GM21576 (cell line): ENCODE results near the gene FBXL16.
"Not testable (repeated sequence)": the region's sequence is repeated elsewhere in the genome, so short reads cannot be mapped to it uniquely, and the experiment has no call there.

Experiments used
- ATAC-seq: cut with Tn5 transposase; IDR thresholded peaks from one replicate; pipeline ENCODE4 v1.9.1; 2021; ENCODE audit warnings: mild to moderate bottlenecking, moderate library complexity; ENCODE audit not compliant: unreplicated experiment

FBXL16 gene, protein sequence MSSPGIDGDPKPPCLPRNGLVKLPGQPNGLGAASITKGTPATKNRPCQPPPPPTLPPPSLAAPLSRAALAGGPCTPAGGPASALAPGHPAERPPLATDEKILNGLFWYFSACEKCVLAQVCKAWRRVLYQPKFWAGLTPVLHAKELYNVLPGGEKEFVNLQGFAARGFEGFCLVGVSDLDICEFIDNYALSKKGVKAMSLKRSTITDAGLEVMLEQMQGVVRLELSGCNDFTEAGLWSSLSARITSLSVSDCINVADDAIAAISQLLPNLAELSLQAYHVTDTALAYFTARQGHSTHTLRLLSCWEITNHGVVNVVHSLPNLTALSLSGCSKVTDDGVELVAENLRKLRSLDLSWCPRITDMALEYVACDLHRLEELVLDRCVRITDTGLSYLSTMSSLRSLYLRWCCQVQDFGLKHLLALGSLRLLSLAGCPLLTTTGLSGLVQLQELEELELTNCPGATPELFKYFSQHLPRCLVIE

DNA sequence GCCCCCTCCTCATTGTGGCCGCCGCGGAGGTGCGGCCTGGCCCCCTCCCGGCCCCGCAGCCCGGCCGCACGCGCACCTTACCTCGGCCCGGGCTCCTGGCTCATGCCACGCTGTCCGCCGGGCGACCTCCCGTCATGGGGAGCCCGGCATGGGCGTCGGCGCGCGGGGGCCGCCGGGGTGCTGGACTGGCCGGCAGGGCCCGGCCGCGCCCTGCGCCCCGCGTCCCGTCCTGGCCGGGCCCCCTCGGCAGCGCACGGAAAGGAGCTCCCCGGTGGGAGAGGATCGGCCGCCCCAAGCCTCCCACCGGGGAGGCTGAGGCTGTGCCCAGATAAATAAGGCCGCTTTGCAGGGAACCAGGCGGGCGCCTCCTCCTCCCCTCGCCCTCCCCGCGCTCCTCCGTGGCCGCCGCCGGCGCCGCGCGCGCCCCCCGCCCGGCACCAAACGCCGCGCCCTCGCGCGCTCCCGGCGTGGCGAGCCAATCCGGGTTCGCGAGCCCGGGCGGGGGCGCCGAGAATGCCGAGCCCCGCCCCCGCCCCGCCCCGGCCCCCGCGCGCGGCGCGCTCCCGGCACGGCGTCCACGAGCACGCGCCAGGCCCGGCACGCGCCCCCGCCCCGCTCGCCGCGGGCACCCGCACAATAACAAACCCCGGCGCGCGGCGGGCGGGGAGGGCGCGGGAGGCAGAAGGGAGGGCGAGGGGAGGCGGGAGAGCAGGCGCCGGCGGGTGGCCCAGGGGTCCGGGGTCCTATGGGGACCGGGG is at the start of gene FBXL16:
Gene FBXL16 (minus strand): TSS at position 371 of the 758 bp plus-strand sequence. CDS start 8,396 bp downstream, outside the sequence.
- no peak for ATAC-seq

DNA sequence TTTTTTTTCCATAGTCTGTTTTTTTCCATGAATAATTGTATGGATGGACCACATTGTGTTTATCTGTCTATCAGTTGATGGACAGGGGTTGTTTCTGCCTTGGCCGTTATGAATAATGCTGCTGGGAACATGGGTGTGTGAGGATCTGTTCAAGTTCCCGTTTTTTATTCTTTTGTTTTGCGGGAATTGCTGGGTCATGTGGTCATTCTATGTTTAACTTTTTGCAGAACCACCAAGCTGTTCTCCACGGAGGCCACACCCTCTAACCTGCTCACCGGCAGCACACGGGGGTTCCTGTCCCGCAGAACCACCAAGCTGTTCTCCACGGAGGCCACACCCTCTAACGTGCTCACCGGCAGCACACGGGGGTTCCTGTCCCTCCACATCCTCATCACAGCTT is 49.1 kb upstream of the FBXL16 start:
- ATAC-seq, result no peak

DNA sequence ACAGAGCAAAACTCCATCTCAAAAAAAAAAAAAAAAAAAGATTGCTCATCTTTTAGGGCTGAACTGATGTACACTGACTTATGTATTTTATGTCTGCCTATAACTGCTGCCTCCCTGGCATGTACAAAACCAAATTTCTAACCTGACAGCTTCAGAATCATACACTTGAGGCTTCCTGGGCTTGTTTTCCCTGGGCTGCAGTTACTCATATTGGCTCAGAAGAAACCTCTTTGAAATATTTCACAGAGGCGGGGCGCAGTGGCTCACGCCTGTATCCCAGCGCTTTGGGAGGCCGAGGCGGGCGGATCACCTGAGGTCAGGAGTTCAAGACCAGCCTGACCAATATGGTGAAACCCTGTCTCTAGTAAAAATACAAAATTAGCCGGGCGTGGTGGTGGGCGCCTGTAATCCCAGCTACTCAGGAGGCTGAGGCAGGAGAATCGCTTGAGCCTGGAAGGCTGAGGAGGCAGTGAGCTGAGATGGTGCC is 48.6 kb upstream of the FBXL16 start:
- not testable (repeated sequence) for ATAC-seq

DNA sequence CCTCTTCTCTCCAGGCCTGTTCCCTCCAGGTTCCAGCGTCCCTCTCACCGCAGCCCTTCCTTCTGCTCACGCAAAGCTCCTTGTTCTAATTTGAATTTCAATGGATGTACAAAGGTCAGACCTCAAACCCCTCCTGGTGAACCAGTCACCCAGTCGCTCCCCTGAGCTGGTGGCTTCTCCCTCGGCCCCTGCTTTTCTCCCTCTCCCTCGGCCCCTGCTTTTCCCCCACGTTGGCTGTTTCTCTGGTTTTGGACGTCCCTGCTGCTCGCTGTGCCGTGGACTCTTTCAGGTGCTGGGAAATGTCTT is 46.4 kb upstream of the FBXL16 start:
- ATAC-seq, result no peak

DNA sequence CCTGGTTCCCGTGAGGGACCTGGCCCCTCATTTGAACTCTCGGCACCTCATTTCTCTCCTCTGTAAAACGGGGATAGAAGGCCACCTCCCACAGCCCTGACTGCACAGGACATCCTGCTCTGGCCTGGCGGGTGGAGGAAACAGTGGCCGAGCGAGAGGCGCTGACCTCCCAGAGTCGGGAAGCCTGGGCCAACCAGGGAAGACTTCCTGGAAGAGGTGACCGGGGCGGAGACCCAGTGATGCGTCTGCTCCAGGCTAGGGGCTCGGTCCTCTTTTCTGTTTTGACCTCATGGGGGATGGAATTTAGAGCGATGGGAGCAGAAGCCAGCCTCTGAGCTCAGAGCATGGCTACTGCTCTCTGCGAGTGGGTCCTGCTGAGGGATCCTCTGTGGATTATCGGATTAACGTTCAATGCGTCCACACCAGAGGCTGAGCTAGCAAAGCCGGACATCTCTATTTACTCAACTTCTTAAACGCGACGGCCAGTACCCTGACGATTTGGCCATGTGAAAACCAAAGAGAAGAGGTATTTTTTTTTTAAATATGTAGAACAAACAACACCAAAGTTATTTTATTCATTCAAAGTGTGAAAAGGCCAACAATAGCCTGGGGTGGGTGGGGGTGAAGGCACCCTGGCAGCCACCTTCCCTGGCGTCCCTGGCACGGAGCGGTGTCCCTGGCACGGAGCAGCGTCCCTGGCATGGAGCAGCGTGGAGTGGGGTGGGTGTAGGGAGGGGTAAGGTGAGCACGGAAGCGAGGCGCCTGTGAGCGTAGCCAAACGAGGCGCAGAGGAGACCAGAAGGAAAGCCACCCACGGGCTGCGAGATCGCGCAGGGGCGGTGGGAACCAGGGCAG is 45.8 kb upstream of the FBXL16 start:
- no peak for ATAC-seq

DNA sequence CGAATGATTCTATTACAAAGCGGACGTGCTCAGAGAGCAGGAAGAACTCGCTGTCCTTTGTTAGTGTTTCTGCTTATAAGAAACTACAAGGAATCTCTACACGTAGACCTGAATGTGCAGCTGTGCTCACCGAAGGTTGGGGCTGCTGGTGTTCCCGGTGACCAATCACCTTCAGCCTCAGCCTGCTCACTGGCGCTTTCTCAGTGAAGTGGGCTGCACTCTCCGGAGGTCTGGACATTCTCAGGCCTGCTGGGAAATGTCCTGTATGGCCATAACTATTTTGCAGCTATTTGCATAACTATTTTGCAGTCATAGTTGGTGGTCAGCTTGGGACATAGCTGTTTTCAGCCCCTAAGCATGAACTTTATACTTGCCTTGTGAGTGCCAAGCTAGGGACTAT is 44.9 kb upstream of the FBXL16 start:
- ATAC-seq, result no peak

GRCh38 chr16:749010-749409 is 43.4 kb upstream of the FBXL16 start:
- ATAC-seq, result no peak

DNA sequence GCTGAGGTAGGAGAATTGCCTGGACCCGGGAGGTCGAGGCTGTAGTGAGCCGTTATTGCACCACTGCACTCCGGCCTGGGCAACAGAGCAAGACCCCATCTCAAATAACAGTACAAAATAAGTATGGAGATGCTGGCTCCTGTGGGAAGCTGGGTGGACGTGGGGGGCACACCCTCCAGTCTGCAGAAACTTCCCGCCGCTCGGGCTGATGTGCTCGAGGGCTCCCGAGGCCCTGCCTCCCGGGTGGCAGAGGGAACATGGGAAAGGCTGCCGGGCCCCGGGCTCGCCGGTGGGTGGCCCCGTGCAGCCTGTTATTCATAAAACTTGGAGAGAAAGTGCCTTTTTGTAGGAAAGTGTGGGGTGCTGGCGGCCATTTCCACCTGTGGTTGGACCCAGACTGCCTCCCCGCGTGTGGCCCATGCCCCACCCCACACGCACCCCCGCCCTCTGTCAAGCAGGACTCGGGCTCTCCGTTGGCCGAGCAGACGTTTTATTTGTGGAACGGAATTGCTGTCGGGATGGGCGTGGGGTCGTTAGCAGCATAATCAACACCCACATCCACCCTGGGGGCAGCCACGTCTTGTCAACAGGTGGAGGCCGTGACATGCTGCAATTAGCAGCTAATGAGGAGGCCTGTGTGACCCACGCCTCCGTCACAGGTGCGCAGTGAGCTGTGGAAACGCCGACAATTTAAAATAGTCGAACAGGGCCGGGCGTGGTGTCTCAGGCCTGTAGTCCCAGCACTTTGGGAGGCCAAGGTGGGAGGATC is 42.6 kb upstream of the FBXL16 start:
- no peak for ATAC-seq

DNA sequence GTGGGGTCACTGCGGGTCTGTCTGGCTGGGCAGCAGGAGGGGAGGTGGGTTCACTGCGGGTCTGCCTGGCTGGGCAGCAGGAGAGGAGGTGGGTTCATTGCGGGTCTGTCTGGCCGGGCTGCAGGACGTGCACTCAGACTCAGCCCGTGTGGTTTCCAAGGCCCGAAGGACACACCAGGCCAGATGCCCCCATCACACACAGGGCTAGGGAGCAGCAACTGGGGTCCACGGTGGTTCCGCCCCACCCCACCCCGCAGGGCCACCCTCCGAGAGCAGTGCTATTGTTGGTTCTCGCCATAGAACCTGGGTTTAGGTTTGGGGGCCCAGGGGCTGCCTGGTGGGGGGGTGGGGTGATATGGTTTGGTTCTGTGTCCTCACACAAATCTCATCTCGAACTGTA is 41.0 kb upstream of the FBXL16 start:
- ATAC-seq, result no peak

GRCh38 chr16:745739-746138 is 40.1 kb upstream of the FBXL16 start:
- no peak for ATAC-seq

GRCh38 chr16:743794-744500 is 38.3 kb upstream of the FBXL16 start:
- ATAC-seq, result no peak

GRCh38 chr16:742894-743293 is 37.3 kb upstream of the FBXL16 start:
- not testable (repeated sequence) for ATAC-seq

DNA sequence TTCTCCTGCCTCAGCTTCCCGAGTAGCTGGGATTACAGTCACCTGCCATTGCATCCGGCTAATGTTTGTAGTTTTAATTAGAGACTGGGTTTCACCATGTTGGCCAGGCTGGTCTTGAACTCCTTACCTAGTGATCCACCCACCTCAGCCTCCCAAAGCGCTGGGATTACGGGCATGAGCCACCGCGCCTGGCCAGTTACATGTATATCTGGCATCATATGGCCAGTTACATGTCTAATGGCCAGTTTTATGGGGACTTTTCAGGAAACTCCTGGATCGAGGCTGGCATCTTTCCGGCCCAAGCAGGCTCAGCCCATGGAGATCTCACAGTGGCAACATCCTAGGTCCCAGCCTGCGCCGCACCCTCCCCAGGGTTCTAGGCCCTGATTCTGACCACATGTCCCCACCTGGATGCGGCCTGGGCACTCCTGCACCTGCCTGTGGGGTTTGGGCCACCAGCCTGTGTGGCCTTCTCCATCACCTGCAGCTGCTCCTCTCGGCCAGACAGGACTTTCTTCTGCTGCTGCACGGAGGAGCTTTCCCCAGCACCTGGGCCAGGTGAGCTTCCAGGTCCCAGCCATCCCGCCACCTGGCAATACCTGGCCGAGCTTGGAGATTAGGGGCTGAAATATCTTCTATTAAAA is 36.5 kb upstream of the FBXL16 start:
- ATAC-seq, result no peak

DNA sequence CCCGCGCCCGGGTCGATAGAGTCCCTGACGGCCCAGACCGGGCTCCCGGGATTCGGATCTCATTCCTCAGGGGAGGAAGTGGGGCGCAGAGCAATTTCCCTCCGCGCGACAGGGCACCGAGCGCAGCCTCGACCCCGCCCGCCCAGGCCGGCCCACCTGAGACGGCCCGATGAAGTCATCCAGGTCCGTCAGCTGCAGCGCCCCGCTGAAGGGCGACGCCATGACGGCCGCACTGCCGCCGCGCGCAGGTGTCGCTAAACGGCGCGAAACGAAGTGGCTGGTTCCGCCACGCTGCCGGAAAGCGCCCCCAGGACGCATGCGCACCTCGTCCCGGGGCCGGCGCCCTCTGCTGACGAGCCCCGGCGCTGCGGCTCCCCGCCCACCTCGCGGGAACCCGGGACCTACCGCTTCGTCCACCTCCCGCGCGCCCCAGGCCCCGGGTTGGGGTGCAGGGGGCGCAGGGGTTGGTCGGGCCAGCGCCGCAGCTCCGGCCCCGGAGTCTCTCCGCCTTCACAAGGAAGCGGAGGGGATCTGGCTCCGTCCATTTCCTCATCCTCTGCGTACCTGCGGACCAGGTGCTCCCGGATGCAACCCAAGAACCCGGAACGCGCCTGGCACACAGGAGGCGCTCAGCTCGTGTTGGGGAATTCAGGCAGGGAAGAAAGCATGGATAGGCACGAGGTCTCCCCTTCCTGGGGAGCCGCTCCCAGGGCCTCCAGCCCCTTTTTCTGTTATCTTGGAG is 35.3 kb upstream of the FBXL16 start, which contains the start of gene CIAO3:
Gene CIAO3 (minus strand): TSS at position 234 of the 742 bp plus-strand sequence. CDS start 12 bp downstream, at position 222.
- peak; percentile 63 for ATAC-seq

DNA sequence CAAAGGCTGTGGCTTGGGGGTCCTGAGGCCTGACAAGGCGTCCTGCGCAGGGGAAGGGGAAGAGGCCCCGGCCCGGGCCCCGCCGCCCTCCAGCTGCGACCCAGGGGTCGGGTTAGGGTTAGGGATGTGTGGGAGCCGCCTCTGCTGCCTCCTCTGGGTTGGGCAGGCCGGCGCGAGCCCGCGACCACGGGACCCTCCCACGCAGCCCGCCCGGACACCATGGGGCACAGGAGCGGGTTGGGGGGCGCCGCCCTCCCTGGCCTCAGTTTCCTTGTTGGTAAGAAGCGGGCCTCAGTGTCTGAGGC is 34.8 kb upstream of the FBXL16 start:
- no peak for ATAC-seq

GRCh38 chr16:739560-740458 is 34.2 kb upstream of the FBXL16 start:
- ATAC-seq, result no peak

GRCh38 chr16:736936-737481 is 31.4 kb upstream of the FBXL16 start:
- ATAC-seq, result no peak
